H1 (cell line): ENCODE data around the gene MMP28. TPM values are rescaled to one million over a fixed set of nuclear protein-coding genes. Genes with fewer than 3 reads are reported as not detected.

Experiments used
- CTCF ChIA-PET: fragments of 300-600 bp; sonication (Branson Sonifier 250); formaldehyde crosslinking; loops from one replicate; lab custom pipeline; 2021; ENCODE audit not compliant: partially characterized antibody; lab: Charles Lee
- POLR2A ChIA-PET: fragments of 300-600 bp; sonication (Branson Sonifier 250); formaldehyde crosslinking; loops from one replicate; lab custom pipeline; 2021; ENCODE audit warnings: inconsistent platforms; ENCODE audit not compliant: partially characterized antibody; lab: Charles Lee
- DNase-seq, 2 experiments: peaks; one replicate each; pipeline versions ENCODE4 v3.0.0 to v3.0.0-alpha.2; 2010 to 2022; ENCODE audit warnings: low spot score in 2 of 2, low read depth in 1 of 2, mixed read lengths in 1 of 2
- FAIRE-seq: peaks from 2 replicates; lab custom pipeline; 2011; peaks lifted over from hg19 to GRCh38; lab: Jason Lieb, UNC
- H2AFZ ChIP-seq: 2 replicates; pipeline ENCODE4 v1.8.1; 2012; ENCODE audit warnings: low read length, inconsistent platforms
- H2AK5ac ChIP-seq: 2 replicates; pipeline ENCODE4 v1.6.1; 2013; ENCODE audit warnings: low read depth, low read length
- H2BK120ac ChIP-seq: replicated peaks from 2 replicates; pipeline ENCODE3; 2013; ENCODE audit warnings: low read depth, low read length, inconsistent platforms
- H2BK12ac ChIP-seq: 2 replicates; pipeline ENCODE4 v1.6.1; 2013; ENCODE audit warnings: low read depth, low read length
- H2BK15ac ChIP-seq: 2 replicates; pipeline ENCODE4 v1.6.1; 2013; ENCODE audit warnings: low read length
- H2BK20ac ChIP-seq: 2 replicates; pipeline ENCODE4 v1.6.1; 2013; ENCODE audit warnings: low read length
- H2BK5ac ChIP-seq: 2 replicates; pipeline ENCODE4 v1.6.1; 2013; ENCODE audit warnings: low read depth, low read length
- H3K14ac ChIP-seq: 2 replicates; pipeline ENCODE4 v1.6.1; 2013; ENCODE audit warnings: inconsistent platforms; ENCODE audit not compliant: insufficient read length
- H3K18ac ChIP-seq: 2 replicates; pipeline ENCODE4 v1.6.1; 2013; ENCODE audit warnings: low read length; ENCODE audit errors: extremely low read depth
- H3K23ac ChIP-seq: 2 replicates; pipeline ENCODE4 v1.6.1; 2013; ENCODE audit warnings: inconsistent platforms; ENCODE audit not compliant: insufficient read length
- H3K23me2 ChIP-seq: 2 replicates; pipeline ENCODE4 v1.6.1; 2013; ENCODE audit warnings: low read depth, low read length
- H3K27ac ChIP-seq: 2 replicates; pipeline ENCODE4 v1.6.1; 2011; ENCODE audit warnings: low read depth, low read length, inconsistent platforms
- H3K27me3 ChIP-seq, 4 experiments: replicated peaks in 1 of 4; 1 replicate in 1 of 4; 2 replicates in 3 of 4; pipeline versions ENCODE4 v1.6.1 to v1.8.1; 2011 to 2013; ENCODE audit warnings: low read length in 3 of 4, mild to moderate bottlenecking in 3 of 4, inconsistent platforms in 2 of 4, mixed read lengths in 2 of 4, moderate library complexity in 1 of 4; ENCODE audit not compliant: control insufficient read depth in 3 of 4, insufficient read depth in 3 of 4; ENCODE audit errors: extremely low read depth in 1 of 4
- H3K36me3 ChIP-seq, 4 experiments: 2 replicates each; pipeline versions ENCODE4 v1.6.1 to v1.8.1; 2011 to 2013; ENCODE audit warnings: mild to moderate bottlenecking in 4 of 4, low read length in 3 of 4, moderate library complexity in 2 of 4, control low read depth in 1 of 4, inconsistent platforms in 1 of 4; ENCODE audit not compliant: insufficient read depth in 4 of 4, control insufficient read depth in 2 of 4
- H3K4ac ChIP-seq: replicated peaks from 2 replicates; pipeline ENCODE3; 2013; ENCODE audit warnings: low read length, low read depth, mixed read lengths, inconsistent platforms; ENCODE audit not compliant: insufficient read length
- H3K4me1 ChIP-seq, 4 experiments: replicated peaks in 1 of 4; 1 replicate in 1 of 4; 2 replicates in 3 of 4; pipeline versions ENCODE4 v1.6.1 to v1.8.1; 2011 to 2013; ENCODE audit warnings: low read length in 3 of 4, inconsistent platforms in 2 of 4, mixed read lengths in 1 of 4; ENCODE audit not compliant: insufficient read depth in 4 of 4, control insufficient read depth in 3 of 4
- H3K4me2 ChIP-seq, 2 experiments: 2 replicates each; pipeline versions ENCODE4 v1.6.1 to v1.8.1; 2011 to 2013; ENCODE audit warnings: low read depth in 2 of 2, low read length in 2 of 2, control low read depth in 1 of 2, inconsistent platforms in 1 of 2, mild to moderate bottlenecking in 1 of 2; ENCODE audit not compliant: insufficient read depth in 1 of 2
- H3K4me3 ChIP-seq, 4 experiments: fragments of 200-600, 300-600 bp in 1 of 4; sonication (generic), shearing (Covaris generic), sonication (Bioruptor Twin) in 1 of 4; 2 replicates each; pipeline versions ENCODE4 v1.5.1 to v1.8.1; 2011 to 2016; ENCODE audit warnings: low read length in 4 of 4, low read depth in 3 of 4, control low read depth in 2 of 4, inconsistent platforms in 2 of 4, mild to moderate bottlenecking in 2 of 4, mixed read lengths in 1 of 4, moderate library complexity in 1 of 4; ENCODE audit not compliant: insufficient read depth in 2 of 4; ENCODE audit errors: extremely low read depth in 1 of 4
- H3K56ac ChIP-seq: replicated peaks from 2 replicates; pipeline ENCODE3; 2013; ENCODE audit warnings: low read depth, mild to moderate bottlenecking, mixed read lengths, low read length, inconsistent platforms; ENCODE audit not compliant: insufficient read length
- H3K79me1 ChIP-seq: 2 replicates; pipeline ENCODE4 v1.6.1; 2013; ENCODE audit warnings: low read depth, low read length, control low read depth
- H3K79me2 ChIP-seq, 2 experiments: 2 replicates each; pipeline versions ENCODE4 v1.6.1 to v1.8.1; 2012 to 2013; ENCODE audit warnings: low read length in 2 of 2, mild to moderate bottlenecking in 2 of 2, inconsistent platforms in 1 of 2; ENCODE audit not compliant: insufficient read depth in 2 of 2, control insufficient read depth in 1 of 2
- H3K9ac ChIP-seq, 4 experiments: replicated peaks in 1 of 4; 1 replicate in 1 of 4; 2 replicates in 3 of 4; pipeline versions ENCODE4 v1.6.1 to v1.8.1; 2011 to 2013; ENCODE audit warnings: low read depth in 3 of 4, low read length in 3 of 4, control low read depth in 2 of 4, mild to moderate bottlenecking in 2 of 4, moderate library complexity in 2 of 4, inconsistent platforms in 1 of 4; ENCODE audit errors: extremely low read depth in 1 of 4
- H3K9me3 ChIP-seq, 2 experiments: 2 replicates each; pipeline versions ENCODE4 v1.6.1 to v1.8.1; 2012 to 2013; ENCODE audit warnings: mild to moderate bottlenecking in 2 of 2, moderate library complexity in 2 of 2, control low read depth in 1 of 2, inconsistent platforms in 1 of 2, low read depth in 1 of 2, low read length in 1 of 2, mixed read lengths in 1 of 2; ENCODE audit not compliant: insufficient read depth in 2 of 2
- H4K20me1 ChIP-seq, 2 experiments: replicated peaks in 1 of 2; 2 replicates each; pipeline versions ENCODE3 to v1.8.1; 2011 to 2013; ENCODE audit warnings: inconsistent platforms in 2 of 2, low read length in 2 of 2, mild to moderate bottlenecking in 1 of 2; ENCODE audit not compliant: insufficient read depth in 2 of 2, control insufficient read depth in 1 of 2
- H4K5ac ChIP-seq: 2 replicates; pipeline ENCODE4 v1.6.1; 2013; ENCODE audit warnings: low read length, low read depth, mixed read lengths, inconsistent platforms; ENCODE audit not compliant: insufficient read length
- H4K8ac ChIP-seq: 2 replicates; pipeline ENCODE4 v1.8.0; 2013; ENCODE audit warnings: mild to moderate bottlenecking, moderate library complexity, low read length, inconsistent platforms; ENCODE audit not compliant: insufficient read depth; ENCODE audit errors: extremely low read depth
- H4K91ac ChIP-seq: replicated peaks from 2 replicates; pipeline ENCODE3; 2013; ENCODE audit warnings: low read length, mixed read lengths, inconsistent platforms; ENCODE audit not compliant: insufficient read length
- BACH1 ChIP-seq: IDR thresholded peaks from 2 replicates; pipeline ENCODE4 v1.6.1; 2012; ENCODE audit warnings: low read length, improper control_type of control experiment
- CBX5 ChIP-seq: fragments of 300-800, 300-1000 bp; sonication (generic); IDR thresholded peaks from 2 replicates; pipeline ENCODE4 v1.7.1; 2016; ENCODE audit warnings: antibody characterized with exemption, low read length, low read depth
- CREB1 ChIP-seq: IDR thresholded peaks from 2 replicates; pipeline ENCODE4 v1.6.1; 2012; ENCODE audit warnings: inconsistent platforms
- CTBP2 ChIP-seq: IDR thresholded peaks from 2 replicates; pipeline ENCODE4 v1.7.0; 2011; ENCODE audit warnings: borderline replicate concordance, mild to moderate bottlenecking, moderate library complexity, mixed read lengths, low read length; ENCODE audit not compliant: insufficient read depth, insufficient read length
- JUN ChIP-seq: IDR thresholded peaks from 2 replicates; pipeline ENCODE4 v1.6.1; 2011; ENCODE audit warnings: low read depth, mild to moderate bottlenecking, improper control_type of control experiment, low read length
- MAFK ChIP-seq: IDR thresholded peaks from 2 replicates; pipeline ENCODE4 v1.6.1; 2012; ENCODE audit warnings: low read depth, mild to moderate bottlenecking, improper control_type of control experiment, low read length
- RAD21 ChIP-seq, 2 experiments: IDR thresholded peaks in 1 of 2; conservative IDR thresholded peaks in 1 of 2; 2 replicates each; pipeline ENCODE4 v1.6.1; 2011; ENCODE audit warnings: low read depth in 2 of 2, low read length in 2 of 2, improper control_type of control experiment in 1 of 2, inconsistent platforms in 1 of 2, mild to moderate bottlenecking in 1 of 2, moderate library complexity in 1 of 2
- SP2 ChIP-seq: IDR thresholded peaks from 2 replicates; pipeline ENCODE4 v1.6.1; 2012; ENCODE audit warnings: mild to moderate bottlenecking, low read length, inconsistent platforms
- SUZ12 ChIP-seq: fragments of 200-600 bp; sonication (generic); IDR thresholded peaks from 2 replicates; pipeline ENCODE4 v1.6.1; 2012; ENCODE audit warnings: mild to moderate bottlenecking, inconsistent platforms, low read length, moderate library complexity, mixed read lengths
- TCF12 ChIP-seq: IDR thresholded peaks from 2 replicates; pipeline ENCODE4 v1.6.1; 2011; ENCODE audit warnings: low read depth, mild to moderate bottlenecking, low read length
- WGBS, 2 experiments: shearing (Covaris generic) in 1 of 2; methylation state at CpG; one replicate each; pipeline versions ENCODE4 v1.1.6 to v1.1.7; 2013 to 2015; ENCODE audit warnings: low lambda C conversion rate in 2 of 2, mixed read lengths in 2 of 2, inconsistent platforms in 1 of 2, low coverage in 1 of 2, missing lambda C conversion rate in 1 of 2; ENCODE audit not compliant: insufficient replicate concordance in 2 of 2, insufficient coverage in 1 of 2, insufficient read length in 1 of 2; ENCODE audit errors: extremely low coverage in 1 of 2, missing lambda C conversion rate in 1 of 2; 5-methylcytosine and 5-hydroxymethylcytosine counted together
- polyA plus RNA-seq, 7 experiments: library from polyadenylated mRNA; depleted of rRNA in 3 of 7; stranded (reverse) in 5 of 7; unstranded in 2 of 7; fragments of >200 nt in 5 of 7; fragments of 200-250 nt in 2 of 7; gene quantifications; 1 replicate in 5 of 7; 2 replicates in 1 of 7; 4 replicates in 1 of 7; pipeline versions ENCODE4 v1.2.1 to v1.2.3, GENCODE V29; 2011 to 2013; ENCODE audit warnings: missing spikeins in 2 of 7, mixed read lengths in 2 of 7
- total RNA-seq: library from RNA; stranded (reverse); fragmentation: NEBNext Ultra II Directional; extraction: Animal tissue kit (Norgen Biotek cat#: 25700); gene quantifications from 2 replicates; pipeline ENCODE4 v1.2.1, GENCODE V29; 2021

MMP28 gene
- total and polyA plus RNA-seq, 2 of the 8 experiments (the other 6 are each of a cell fraction or from before 2014, with no cell fraction given), result not detected

GRCh38 chr17:35808962-35809854 lies 13.8 kb upstream of the MMP28 start, which contains the start of gene TAF15:
TSS of gene TAF15 (plus strand) at chr17:35809484. CDS start at chr17:35809570, 86 bp downstream.
- H3K36me3 ChIP-seq, result peaks cover 0 to 4% (median 0%) of the 10 kb centered on the region in 4 experiments; a peak in 1 of 8 replicates
- H3K14ac ChIP-seq, result no peak within 1 kb of the TSS
- H4K5ac ChIP-seq, result peak within 1 kb of the TSS; percentile 95
- H2AFZ ChIP-seq, result peak within 1 kb of the TSS; percentile 99
- H3K79me1 ChIP-seq, result no peaks in the 10 kb centered on the region
- peak within 1 kb of the TSS; percentile 96 for H2BK5ac ChIP-seq
- peak within 1 kb of the TSS; percentile 77; the same call in 1 of the 2 replicates for H2BK15ac ChIP-seq
- H3K27me3 ChIP-seq, result no peaks in the 10 kb centered on the region
- 1% methylated on average over 69 of the region's 71 CpGs; no CpG with 5 or more reads in 1 of the 2 experiments for WGBS, 2 experiments
- H3K27ac ChIP-seq, result peak within 1 kb of the TSS; percentile 99
- peak within 1 kb of the TSS; percentile 96 for H3K18ac ChIP-seq
- ChIA-PET POLR2A (interaction anchor here (0.6 to 5.8 kb wide), 42 partner anchors 9 to 1937 kb away, joined by 3 to 62 read pairs (median 5); partner anchors contain the start of genes C17orf50, GAS2L2, MMP28 and RASL10B), CTCF (interaction anchor here (0.6 to 6.6 kb wide), 22 partner anchors 9 to 322 kb away, joined by 3 to 107 read pairs (median 3); partner anchors contain the start of gene MMP28)
- peak within 1 kb of the TSS; percentile 87 for H3K4ac ChIP-seq
- H3K9me3 ChIP-seq, result no peaks in the 10 kb centered on the region
- peak within 1 kb of the TSS; percentile 80 for H3K56ac ChIP-seq
- H2BK12ac ChIP-seq, result peak within 1 kb of the TSS; percentile 54; the same call in 1 of the 2 replicates
- H4K20me1 ChIP-seq, result peaks cover 10 to 14% of the 10 kb centered on the region in 2 experiments
- H2AK5ac ChIP-seq, result peak within 1 kb of the TSS; percentile 54; the same call in 1 of the 2 replicates
- peaks cover 0 to 10% (median 0%) of the 10 kb centered on the region in 4 experiments; a peak in 3 of 7 replicates for H3K4me1 ChIP-seq
- peak within 1 kb of the TSS; percentile 44 for H2BK120ac ChIP-seq
- no peak within 1 kb of the TSS for H2BK20ac ChIP-seq
- peak within 1 kb of the TSS; percentile 91 to 97 (median 96) for H3K9ac ChIP-seq
- no peak within 1 kb of the TSS for H3K23ac ChIP-seq
- peaks cover 13% of the 10 kb centered on the region for H3K23me2 ChIP-seq
- H3K4me2 ChIP-seq, result peak within 1 kb of the TSS; percentile 69 to 87
- H4K8ac ChIP-seq, result peak within 1 kb of the TSS; percentile 100
- peak; percentile 89 to 94 for DNase-seq
- H3K79me2 ChIP-seq, result peaks cover 23 to 49% of the 10 kb centered on the region in 2 experiments
- H3K4me3 ChIP-seq, result peak within 1 kb of the TSS; percentile 91 to 98 (median 94)
- peak within 1 kb of the TSS; percentile 85 for H4K91ac ChIP-seq
- no peak for FAIRE-seq
- TF ChIP-seq CREB1 (peak; percentile 43; the same call in 1 of the 2 replicates), BACH1 (no peak), CTBP2 (no peak), RAD21 (IDR thresholded peaks at IDR 0.05 in 1 of 2, conservative IDR thresholded peaks at IDR 0.05 in 1 of 2; ENCODE audit: low read depth in 2 of 2, low read length in 2 of 2) (peak; percentile 50 to 52; a peak in 3 of 4 replicates), TCF12 (no peak), CBX5 (no peak), JUN (no peak), SUZ12 (no peak), SP2 (no peak), MAFK (no peak)
